ENCODE results near the gene HIGD2B.
A peak's percentile ranks its signal among the peaks of the same experiment; 100 is the strongest.

HIGD2B gene

GRCh38 chr15:72685925-72686794 is at the start of gene HIGD2B, which contains the start of gene BBS4:
Gene HIGD2B, minus strand, starts transcription at chr15:72686182. Its CDS starts 9,808 bp downstream, at chr15:72676374.
Gene BBS4, plus strand, starts transcription at chr15:72686207. Its CDS starts 21 bp downstream, at chr15:72686228.
- Histone ChIP-seq H3K27ac (ENCODE audit: poor library complexity, severe bottlenecking) (peak within 1 kb of the TSS; percentile 78), H3K27me3 (ENCODE audit: insufficient read depth, poor library complexity, severe bottlenecking) (no peaks in the 10 kb centered on the region), H3K4me1 (ENCODE audit: insufficient read depth, poor library complexity, severe bottlenecking) (no peaks in the 10 kb centered on the region), H3K9me3 (ENCODE audit: severe bottlenecking) (no peaks in the 10 kb centered on the region), H3K36me3 (ENCODE audit: low read depth) (no peaks in the 10 kb centered on the region), H3K4me3 (ENCODE audit: severe bottlenecking) (peak within 1 kb of the TSS; percentile 65)
- peak; percentile 91 for DNase-seq (ENCODE audit: low spot score)
- TF ChIP-seq CTCF (IDR thresholded peaks at IDR 0.05; ENCODE audit: poor library complexity, severe bottlenecking), result no peak
- ATAC-seq (ENCODE audit: low read depth), result peak; percentile 97

GRCh38 chr15:72735111-72735510 is 49.1 kb upstream of the HIGD2B start:
- no peak for DNase-seq (ENCODE audit: low spot score)
- no peaks in the 10 kb centered on the region for H3K9me3 ChIP-seq (ENCODE audit: severe bottlenecking)
- H3K4me3 ChIP-seq (ENCODE audit: severe bottlenecking), result no peak overlapping the region
- H3K36me3 ChIP-seq (ENCODE audit: low read depth), result peaks cover 58% of the 10 kb centered on the region
- H3K4me1 ChIP-seq (ENCODE audit: insufficient read depth, poor library complexity, severe bottlenecking), result no peaks in the 10 kb centered on the region
- TF ChIP-seq CTCF (IDR thresholded peaks at IDR 0.05; ENCODE audit: poor library complexity, severe bottlenecking), result no peak
- no peak overlapping the region for H3K27ac ChIP-seq (ENCODE audit: poor library complexity, severe bottlenecking)
- ATAC-seq (ENCODE audit: low read depth), result peak; percentile 32; the same call in 2 of the 3 replicates
- H3K27me3 ChIP-seq (ENCODE audit: insufficient read depth, poor library complexity, severe bottlenecking), result no peaks in the 10 kb centered on the region

- Histone ChIP-seq H3K27me3 (ENCODE audit: insufficient read depth, poor library complexity, severe bottlenecking) (no peaks in the 10 kb centered on the region), H3K36me3 (ENCODE audit: low read depth) (peaks cover 51% of the 10 kb centered on the region), H3K4me3 (ENCODE audit: severe bottlenecking) (no peak overlapping the region), H3K27ac (ENCODE audit: poor library complexity, severe bottlenecking) (no peak overlapping the region), H3K9me3 (ENCODE audit: severe bottlenecking) (no peaks in the 10 kb centered on the region), H3K4me1 (ENCODE audit: insufficient read depth, poor library complexity, severe bottlenecking) (no peaks in the 10 kb centered on the region)
- DNase-seq (ENCODE audit: low spot score), result no peak
- TF ChIP-seq CTCF (IDR thresholded peaks at IDR 0.05; ENCODE audit: poor library complexity, severe bottlenecking), result no peak
- ATAC-seq (ENCODE audit: low read depth), result no peak
Observed at GRCh38 chr15:72733941-72734738, 48.2 kb upstream of the HIGD2B start.

- no peaks in the 10 kb centered on the region for H3K27me3 ChIP-seq (ENCODE audit: insufficient read depth, poor library complexity, severe bottlenecking)
- DNase-seq (ENCODE audit: low spot score) (no peak), ATAC-seq (ENCODE audit: low read depth) (peak; percentile 23; the same call in 1 of the 3 replicates)
- H3K36me3 ChIP-seq (ENCODE audit: low read depth), result peaks cover 36% of the 10 kb centered on the region
- H3K4me3 ChIP-seq (ENCODE audit: severe bottlenecking), result no peak overlapping the region
- H3K4me1 ChIP-seq (ENCODE audit: insufficient read depth, poor library complexity, severe bottlenecking), result no peaks in the 10 kb centered on the region
- H3K9me3 ChIP-seq (ENCODE audit: severe bottlenecking), result no peaks in the 10 kb centered on the region
- H3K27ac ChIP-seq (ENCODE audit: poor library complexity, severe bottlenecking), result no peak overlapping the region
- TF ChIP-seq CTCF (IDR thresholded peaks at IDR 0.05; ENCODE audit: poor library complexity, severe bottlenecking), result peak; percentile 11
Observed at GRCh38 chr15:72732516-72732915, 46.5 kb upstream of the HIGD2B start.

Measured in RWPE2 (cell line).